OCI-LY7 (cell line): Measurements from ENCODE around the gene ITPA. TPM values are rescaled to one million over a fixed set of nuclear protein-coding genes. Genes with fewer than 3 reads are reported as not detected.

ENCODE experiments used
- BruUV-seq: library from RNA; stranded (reverse); fragments of 400-500 nt; replicated peaks from 2 replicates; lab custom pipeline; 2021; lab: Mats Ljungman, UMichigan
- CTCF ChIA-PET: fragments of 300-600 bp; sonication (Branson Sonifier 250); formaldehyde crosslinking; loops from one replicate; lab custom pipeline; 2022; ENCODE audit warnings: antibody characterized with exemption; ENCODE audit not compliant: unreplicated experiment; lab: Charles Lee
- POLR2A ChIA-PET: fragments of 300-600 bp; sonication (Branson Sonifier 250); formaldehyde crosslinking; loops from one replicate; lab custom pipeline; 2022; ENCODE audit warnings: antibody characterized with exemption; lab: Charles Lee
- DNase-seq: peaks from one replicate; pipeline ENCODE4 v3.0.0-alpha.2; 2015; ENCODE audit warnings: low spot score
- H2AFZ ChIP-seq: fragments of 200-600 bp; sonication (generic), shearing (Covaris generic); 2 replicates; pipeline ENCODE4 v1.6.1; 2014; ENCODE audit warnings: mild to moderate bottlenecking, antibody characterized with exemption, low read length, moderate library complexity
- H3K27ac ChIP-seq: fragments of 200-600 bp; sonication (generic); 2 replicates; pipeline ENCODE4 v1.5.1; 2014; ENCODE audit warnings: mixed run types, low read depth, mild to moderate bottlenecking, moderate library complexity, low read length, inconsistent platforms; ENCODE audit not compliant: poor library complexity, severe bottlenecking
- H3K36me3 ChIP-seq: fragments of 200-600 bp; sonication (generic); 2 replicates; pipeline ENCODE4 v1.6.1; 2014; ENCODE audit warnings: mild to moderate bottlenecking, antibody characterized with exemption, low read length, moderate library complexity, mixed read lengths; ENCODE audit not compliant: insufficient read depth
- H3K4me1 ChIP-seq: fragments of 200-600 bp; sonication (generic); 2 replicates; pipeline ENCODE4 v1.5.1; 2014; ENCODE audit warnings: mild to moderate bottlenecking, low read length; ENCODE audit not compliant: insufficient read depth, poor library complexity, severe bottlenecking
- H3K4me2 ChIP-seq: fragments of 200-600 bp; sonication (generic); 2 replicates; pipeline ENCODE4 v1.6.1; 2014; ENCODE audit warnings: mild to moderate bottlenecking, low read length
- H3K4me3 ChIP-seq: fragments of 200-600 bp; sonication (generic); 2 replicates; pipeline ENCODE4 v1.5.1; 2014; ENCODE audit warnings: mild to moderate bottlenecking, low read depth, low read length; ENCODE audit not compliant: poor library complexity, severe bottlenecking
- H3K79me2 ChIP-seq: fragments of 200-600 bp; sonication (generic); 2 replicates; pipeline ENCODE4 v1.6.1; 2016; ENCODE audit warnings: low read depth, mild to moderate bottlenecking, low read length, moderate library complexity, mixed read lengths; ENCODE audit not compliant: insufficient read depth
- H3K9me2 ChIP-seq: fragments of 200-600 bp; sonication (generic); 2 replicates; pipeline ENCODE4 v1.6.1; 2016; ENCODE audit warnings: mild to moderate bottlenecking, low read length, mixed read lengths; ENCODE audit not compliant: insufficient read depth
- H3K9me3 ChIP-seq: fragments of 200-600 bp; sonication (generic); 2 replicates; pipeline ENCODE4 v1.6.1; 2014; ENCODE audit warnings: mild to moderate bottlenecking, mixed run types, low read length, mixed read lengths
- H4K20me1 ChIP-seq: fragments of 200-600 bp; sonication (generic); 2 replicates; pipeline ENCODE4 v1.6.1; 2014; ENCODE audit warnings: mild to moderate bottlenecking, antibody characterized with exemption, low read length, moderate library complexity, mixed read lengths; ENCODE audit not compliant: insufficient read depth
- CTCF ChIP-seq: fragments of 200-600 bp; sonication (generic); conservative IDR thresholded peaks from 2 replicates; pipeline ENCODE4 v1.5.1; 2014; ENCODE audit warnings: mild to moderate bottlenecking, antibody characterized with exemption, low read length, moderate library complexity, mixed read lengths
- EZH2phosphoT487 ChIP-seq: fragments of 200-600 bp; sonication (generic); IDR thresholded peaks from 2 replicates; pipeline ENCODE4 v1.6.1; 2018; ENCODE audit warnings: low read depth, borderline replicate concordance, mild to moderate bottlenecking, mixed run types, antibody characterized with exemption, low read length, moderate library complexity, mixed read lengths
- intact Hi-C: fragments of 100-400 bp; cut with micrococcal nuclease; formaldehyde crosslinking; loops from one replicate; pipeline ENCODE4 v1.10.0; 2022; ENCODE audit not compliant: unreplicated experiment
- total RNA-seq, 2 experiments: library from RNA; depleted of rRNA in 1 of 2; stranded (reverse); fragments of >200 nt in 1 of 2; shearing (Covaris generic) in 1 of 2; gene quantifications; 2 replicates each; pipeline ENCODE4 v1.2.3, GENCODE V29; 2014 to 2022

The ITPA gene
- total RNA-seq, 2 experiments from 2014 or later, result 58.0 to 62.4 TPM

GRCh38 chr20:3189561-3190131 is 19.7 kb upstream of the ITPA start:
- DNase-seq, result no peak
- Histone ChIP-seq H3K79me2 (no peaks in the 10 kb centered on the region), H2AFZ (no peak overlapping the region), H3K27ac (no peak overlapping the region), H3K4me3 (no peak overlapping the region), H4K20me1 (no peaks in the 10 kb centered on the region), H3K9me3 (no peaks in the 10 kb centered on the region), H3K4me1 (no peaks in the 10 kb centered on the region), H3K36me3 (peaks cover 40% of the 10 kb centered on the region), H3K4me2 (no peak overlapping the region), H3K9me2 (no peaks in the 10 kb centered on the region)
- intact Hi-C loops, result no loop called here
- BruUV-seq, result no TSS peak
- ChIA-PET CTCF (interaction anchor here (0.6 kb wide), 1 partner anchor 115 kb away, joined by 3 read pairs; no protein-coding TSS in a partner anchor), POLR2A (no interaction called here)
- TF ChIP-seq CTCF, result no peak
- TF ChIP-seq EZH2phosphoT487, result no peak

- CTCF ChIA-PET, result no interaction called here
- BruUV-seq, result no TSS peak
- intact Hi-C loops, result no loop called here
These were observed 18.6 kb upstream of the ITPA start for GRCh38 chr20:3190681-3191111.

More at GRCh38 chr20:3190681-3191111, 18.6 kb upstream of the ITPA start:
- Histone ChIP-seq H2AFZ (no peak overlapping the region), H4K20me1 (no peaks in the 10 kb centered on the region), H3K27ac (no peak overlapping the region), H3K79me2 (no peaks in the 10 kb centered on the region), H3K4me1 (no peaks in the 10 kb centered on the region), H3K9me2 (no peaks in the 10 kb centered on the region), H3K4me2 (no peak overlapping the region), H3K9me3 (no peaks in the 10 kb centered on the region), H3K4me3 (no peak overlapping the region), H3K36me3 (peaks cover 50% of the 10 kb centered on the region)
- POLR2A ChIA-PET, result no interaction called here
- no peak for DNase-seq
- TF ChIP-seq CTCF (no peak), EZH2phosphoT487 (no peak)
